HepG2 (cell line): ENCODE data around the gene CTSO. TPM values are rescaled to one million over a fixed set of nuclear protein-coding genes. Genes with fewer than 3 reads are reported as not detected.

Experiments
- BORCS8-MEF2B ChIP-seq: sonication (generic); formaldehyde crosslinking; IDR thresholded peaks from 2 replicates; pipeline ENCODE4 v1.8.0; 2022; ENCODE audit warnings: mild to moderate bottlenecking, missing genetic modification reagents
- FOXK1 ChIP-seq: sonication (generic); formaldehyde crosslinking; IDR thresholded peaks from 2 replicates; pipeline ENCODE4 v1.4.0; 2020; ENCODE audit warnings: low read depth, missing genetic modification reagents, borderline replicate concordance
- FOXM1 ChIP-seq: sonication (generic); formaldehyde crosslinking; IDR thresholded peaks from 2 replicates; pipeline ENCODE4 v1.5.0; 2020; ENCODE audit warnings: missing genetic modification reagents
- FOXO1 ChIP-seq: sonication (generic); formaldehyde crosslinking; IDR thresholded peaks from 2 replicates; pipeline ENCODE4 v1.4.0; 2020; ENCODE audit warnings: missing genetic modification reagents
- HBP1 ChIP-seq: IDR thresholded peaks from 2 replicates; pipeline ENCODE4 v1.6.1; 2016; ENCODE audit warnings: low read depth, control low read depth
- IRF2 ChIP-seq: IDR thresholded peaks from 2 replicates; pipeline ENCODE4 v1.6.1; 2018; ENCODE audit warnings: missing genetic modification reagents, missing compliant biosample characterization
- MXD3 ChIP-seq: IDR thresholded peaks from 2 replicates; pipeline ENCODE4 v1.6.1; 2016; ENCODE audit warnings: mild to moderate bottlenecking, missing biosample characterization, missing genetic modification reagents
- SNAPC4 ChIP-seq: sonication (generic); formaldehyde crosslinking; IDR thresholded peaks from 2 replicates; pipeline ENCODE4 v1.4.0; 2020; ENCODE audit warnings: mild to moderate bottlenecking, missing genetic modification reagents
- SYNCRIP ChIP-seq: fragments of 200-400 bp; formaldehyde crosslinking; IDR thresholded peaks from 2 replicates; pipeline ENCODE4 v1.6.1; 2018; ENCODE audit warnings: mild to moderate bottlenecking, low read depth, low read length; ENCODE audit not compliant: insufficient read depth
- TFE3 ChIP-seq: IDR thresholded peaks from 2 replicates; pipeline ENCODE4 v1.6.1; 2016
- U2AF1 ChIP-seq: fragments of 200-400 bp; formaldehyde crosslinking; optimal IDR thresholded peaks from 2 replicates; pipeline ENCODE3; 2017; ENCODE audit warnings: mild to moderate bottlenecking, low read depth, low read length
- WIZ ChIP-seq: sonication (generic); formaldehyde crosslinking; IDR thresholded peaks from 2 replicates; pipeline ENCODE4 v1.5.1; 2020; ENCODE audit warnings: mild to moderate bottlenecking, missing genetic modification reagents
- ZFP91 ChIP-seq: sonication (generic); formaldehyde crosslinking; IDR thresholded peaks from 2 replicates; pipeline ENCODE4 v1.9.0; 2022; ENCODE audit warnings: missing genetic modification reagents, mild to moderate bottlenecking, borderline replicate concordance
- ZFX ChIP-seq: sonication (generic); formaldehyde crosslinking; IDR thresholded peaks from 2 replicates; pipeline ENCODE4 v1.4.0; 2020; ENCODE audit warnings: mild to moderate bottlenecking, low read depth, missing genetic modification reagents, moderate library complexity
- ZKSCAN1 ChIP-seq: fragments of 150-350 bp; IDR thresholded peaks from 2 replicates; pipeline ENCODE4 v1.6.1; 2014; ENCODE audit warnings: low read length
- ZNF556 ChIP-seq: sonication (generic); formaldehyde crosslinking; IDR thresholded peaks from 2 replicates; pipeline ENCODE4 v1.4.0; 2020; ENCODE audit warnings: mild to moderate bottlenecking, missing genetic modification reagents, borderline replicate concordance
- ZNF616 ChIP-seq: sonication (generic); formaldehyde crosslinking; IDR thresholded peaks from 2 replicates; pipeline ENCODE4 v1.5.0; 2020; ENCODE audit warnings: low read depth, mild to moderate bottlenecking, missing genetic modification reagents
- ZNF772 ChIP-seq: sonication (generic); formaldehyde crosslinking; IDR thresholded peaks from 2 replicates; pipeline ENCODE4 v1.5.0; 2020; ENCODE audit warnings: mild to moderate bottlenecking, missing genetic modification reagents
- ZZZ3 ChIP-seq: sonication (generic); formaldehyde crosslinking; IDR thresholded peaks from 2 replicates; pipeline ENCODE4 v1.4.0; 2020; ENCODE audit warnings: missing genetic modification reagents, mild to moderate bottlenecking, borderline replicate concordance
- polyA plus RNA-seq, 8 experiments: library from polyadenylated mRNA; depleted of rRNA in 3 of 8; stranded (reverse) in 7 of 8; unstranded in 1 of 8; fragments of >200 nt; fragmentation: Illumina TruSeq in 4 of 8; extraction: Trizol in 4 of 8; gene quantifications; 2 replicates each; pipeline versions ENCODE4 v1.2.1 to v1.2.3, GENCODE V29; 2011 to 2016; ENCODE audit warnings: low read depth in 4 of 8, missing spikeins in 1 of 8, mixed read lengths in 1 of 8; ENCODE audit not compliant: insufficient read depth in 1 of 8
- total RNA-seq, 5 experiments: library from RNA; depleted of rRNA; stranded (reverse); fragments of >200 nt; fragmentation: Illumina TruSeq; extraction: Trizol; gene quantifications; 2 replicates each; pipeline ENCODE4 v1.2.3, GENCODE V29; 2016; ENCODE audit warnings: low read depth in 1 of 5

Gene CTSO
- total and polyA plus RNA-seq, 2 of the 13 experiments (the other 11 are each of a cell fraction or from before 2014, with no cell fraction given): 0.07 to 0.17 TPM

GRCh38 chr4:155953151-155954117, at the start of gene CTSO (continued):
- TF ChIP-seq ZFP91 (CRISPR knock-in tag): peak; percentile 75; the same call in 1 of the 2 replicates
- TF ChIP-seq ZFX: peak; percentile 69
- peak; percentile 46; the same call in 1 of the 2 replicates for TF ChIP-seq ZNF556 (CRISPR knock-in tag)
- no peak for TF ChIP-seq ZNF616 (CRISPR knock-in tag)
- TF ChIP-seq HBP1 (CRISPR knock-in tag): no peak
- TF ChIP-seq IRF2 (CRISPR knock-in tag): no peak; the same call in 1 of the 2 replicates
- peak; percentile 61; the same call in 1 of the 2 replicates for TF ChIP-seq WIZ (CRISPR knock-in tag)
- TF ChIP-seq FOXM1 (CRISPR knock-in tag): no peak
- TF ChIP-seq FOXO1 (CRISPR knock-in tag): no peak
- no peak for TF ChIP-seq TFE3 (CRISPR knock-in tag)
- no peak for TF ChIP-seq SYNCRIP
- TF ChIP-seq FOXK1 (CRISPR knock-in tag): no peak
- peak; percentile 47; the same call in 1 of the 2 replicates for TF ChIP-seq BORCS8-MEF2B
- no peak for TF ChIP-seq ZZZ3 (CRISPR knock-in tag)
- TF ChIP-seq U2AF1: no peak
- no peak for TF ChIP-seq SNAPC4 (CRISPR knock-in tag)
- no peak for TF ChIP-seq MXD3 (CRISPR knock-in tag)
- no peak for TF ChIP-seq ZNF772
- TF ChIP-seq ZKSCAN1: no peak
